PFSK-1 (cell line): ENCODE results near the gene DGKI.

Experiments used
- FOXP2 ChIP-seq: optimal IDR thresholded peaks from 2 replicates; pipeline ENCODE3; 2011; ENCODE audit warnings: borderline replicate concordance, control low read depth, inconsistent platforms; ENCODE audit not compliant: insufficient read depth; ENCODE audit errors: extremely low read length, extremely low read depth
- POLR2AphosphoS5 ChIP-seq: IDR thresholded peaks from 2 replicates; pipeline ENCODE4 v1.6.1; 2012; ENCODE audit warnings: low read depth, mild to moderate bottlenecking, control low read depth, low read length, moderate library complexity
- SIN3A ChIP-seq: IDR thresholded peaks from 2 replicates; pipeline ENCODE4 v1.6.1; 2012; ENCODE audit warnings: mild to moderate bottlenecking, low read length, moderate library complexity, borderline replicate concordance; ENCODE audit not compliant: insufficient read depth
- TAF1 ChIP-seq: IDR thresholded peaks from 2 replicates; pipeline ENCODE4 v1.6.1; 2012; ENCODE audit warnings: low read length, control low read depth, borderline replicate concordance; ENCODE audit not compliant: insufficient read depth
- TF ChIP-seq, protein P1 (sequence below), 2 experiments: IDR thresholded peaks; 2 replicates each; pipeline versions ENCODE4 v1.6.1 to v1.8.0; 2011 to 2012; ENCODE audit warnings: low read depth in 2 of 2, low read length in 2 of 2, control low read depth in 1 of 2, inconsistent platforms in 1 of 2, mild to moderate bottlenecking in 1 of 2, moderate library complexity in 1 of 2; ENCODE audit not compliant: insufficient read depth in 1 of 2

DNA sequence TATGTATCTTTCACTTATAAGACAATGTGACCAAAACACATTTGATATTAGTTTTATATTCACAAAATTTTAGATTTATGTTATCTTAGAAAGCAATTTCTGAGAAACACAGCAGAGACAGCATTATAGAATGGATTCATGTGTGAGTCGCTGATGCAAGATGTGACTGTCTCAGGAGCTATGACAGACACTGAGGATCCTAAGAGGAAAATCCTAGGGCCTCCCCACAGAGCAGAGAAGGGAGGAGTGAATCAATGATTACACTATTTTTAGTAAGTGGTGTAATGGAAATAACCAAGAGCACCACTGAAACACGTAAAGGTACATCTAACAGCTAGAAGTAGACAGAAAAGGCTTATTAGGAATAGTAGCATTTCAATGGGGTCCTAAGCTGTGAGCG lies 299.3 kb downstream of the DGKI start:
- no peak for TF ChIP-seq POLR2AphosphoS5
- no peak for TF ChIP-seq TAF1
- TF ChIP-seq SIN3A = no peak
- TF ChIP-seq, protein P1, sequence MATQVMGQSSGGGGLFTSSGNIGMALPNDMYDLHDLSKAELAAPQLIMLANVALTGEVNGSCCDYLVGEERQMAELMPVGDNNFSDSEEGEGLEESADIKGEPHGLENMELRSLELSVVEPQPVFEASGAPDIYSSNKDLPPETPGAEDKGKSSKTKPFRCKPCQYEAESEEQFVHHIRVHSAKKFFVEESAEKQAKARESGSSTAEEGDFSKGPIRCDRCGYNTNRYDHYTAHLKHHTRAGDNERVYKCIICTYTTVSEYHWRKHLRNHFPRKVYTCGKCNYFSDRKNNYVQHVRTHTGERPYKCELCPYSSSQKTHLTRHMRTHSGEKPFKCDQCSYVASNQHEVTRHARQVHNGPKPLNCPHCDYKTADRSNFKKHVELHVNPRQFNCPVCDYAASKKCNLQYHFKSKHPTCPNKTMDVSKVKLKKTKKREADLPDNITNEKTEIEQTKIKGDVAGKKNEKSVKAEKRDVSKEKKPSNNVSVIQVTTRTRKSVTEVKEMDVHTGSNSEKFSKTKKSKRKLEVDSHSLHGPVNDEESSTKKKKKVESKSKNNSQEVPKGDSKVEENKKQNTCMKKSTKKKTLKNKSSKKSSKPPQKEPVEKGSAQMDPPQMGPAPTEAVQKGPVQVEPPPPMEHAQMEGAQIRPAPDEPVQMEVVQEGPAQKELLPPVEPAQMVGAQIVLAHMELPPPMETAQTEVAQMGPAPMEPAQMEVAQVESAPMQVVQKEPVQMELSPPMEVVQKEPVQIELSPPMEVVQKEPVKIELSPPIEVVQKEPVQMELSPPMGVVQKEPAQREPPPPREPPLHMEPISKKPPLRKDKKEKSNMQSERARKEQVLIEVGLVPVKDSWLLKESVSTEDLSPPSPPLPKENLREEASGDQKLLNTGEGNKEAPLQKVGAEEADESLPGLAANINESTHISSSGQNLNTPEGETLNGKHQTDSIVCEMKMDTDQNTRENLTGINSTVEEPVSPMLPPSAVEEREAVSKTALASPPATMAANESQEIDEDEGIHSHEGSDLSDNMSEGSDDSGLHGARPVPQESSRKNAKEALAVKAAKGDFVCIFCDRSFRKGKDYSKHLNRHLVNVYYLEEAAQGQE (IDR thresholded peaks at IDR 0.05; ENCODE audit: insufficient read depth in 1 of 2, low read depth in 2 of 2, low read length in 2 of 2) = no peak
- TF ChIP-seq FOXP2 = no peak
